Stimulated activated CD8-positive, alpha-beta memory T cell treated with anti-CD3 and anti-CD28 coated beads, Interleukin-12 subunit alpha, Interleukin-12 subunit beta, amount 100 ng/mL, for 4 hours (primary cell): ENCODE results near the gene SMIM32.

ENCODE experiments used
- DNase-seq: peaks from one replicate; pipeline ENCODE4 v3.0.0-alpha.2; 2020; ENCODE audit warnings: low read depth

The SMIM32 gene

DNA sequence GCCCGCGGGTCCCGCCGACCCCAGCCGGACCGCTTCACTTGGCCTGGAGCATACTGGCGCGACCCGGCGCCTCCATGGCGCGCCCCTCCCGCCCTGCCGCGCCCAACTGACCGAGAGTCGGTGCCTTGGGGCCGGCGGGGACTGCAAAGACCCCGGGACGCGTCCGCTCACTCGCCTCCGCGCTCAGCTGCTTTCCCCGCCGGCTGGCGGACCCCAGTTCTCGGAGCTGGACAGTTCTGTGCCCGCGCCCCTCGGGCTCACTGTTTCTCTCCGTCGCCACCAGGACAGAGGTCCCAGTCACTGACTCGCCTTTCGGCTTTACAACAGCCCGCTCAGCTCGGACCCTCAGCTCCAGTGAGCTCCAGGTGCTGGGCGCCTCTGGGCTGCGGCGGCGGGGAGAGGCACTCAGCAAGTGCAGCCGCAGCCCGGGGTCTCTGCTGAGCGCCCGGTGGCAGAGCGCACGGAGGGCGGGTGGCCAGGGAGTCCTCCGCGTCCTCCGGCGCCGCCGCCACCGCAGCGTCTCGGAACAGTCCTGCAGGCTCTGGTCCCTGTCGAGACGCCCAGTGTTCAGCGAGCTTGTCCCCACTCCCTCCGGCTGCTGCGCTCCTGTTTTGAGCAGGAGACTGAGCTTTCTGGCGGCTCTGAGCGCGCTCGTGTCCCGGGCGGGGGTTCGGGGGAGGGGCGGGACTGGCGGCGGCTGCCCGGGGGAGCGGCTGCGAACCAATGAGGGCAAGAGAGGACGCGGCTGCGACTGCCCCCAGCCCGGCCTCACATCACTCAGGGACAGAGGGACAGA is at the start of gene SMIM32:
SMIM32 (minus strand) TSS at position 637 of the 796 bp plus-strand sequence. CDS start 638 bp downstream, outside the sequence.
- DNase-seq = no peak

DNA sequence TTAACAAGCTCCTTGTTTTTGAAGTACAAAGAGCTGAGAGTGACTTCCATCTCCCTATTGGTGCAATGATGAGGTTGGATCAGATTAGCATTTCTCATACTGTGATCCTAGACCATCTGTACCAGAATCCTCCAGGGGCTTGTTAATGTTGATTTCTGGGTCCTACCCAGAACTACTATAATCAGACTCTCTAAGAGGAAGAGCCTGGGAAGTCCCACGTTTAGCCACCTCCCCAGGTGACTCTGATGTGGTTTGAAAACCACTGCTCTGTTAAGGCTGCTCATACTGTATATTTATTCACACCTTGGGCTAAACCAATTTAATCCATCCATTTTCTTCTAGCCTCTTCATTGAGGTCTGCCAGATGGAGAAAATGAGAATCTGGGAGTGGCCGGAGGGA is 49.6 kb upstream of the SMIM32 start:
- no peak for DNase-seq

DNA sequence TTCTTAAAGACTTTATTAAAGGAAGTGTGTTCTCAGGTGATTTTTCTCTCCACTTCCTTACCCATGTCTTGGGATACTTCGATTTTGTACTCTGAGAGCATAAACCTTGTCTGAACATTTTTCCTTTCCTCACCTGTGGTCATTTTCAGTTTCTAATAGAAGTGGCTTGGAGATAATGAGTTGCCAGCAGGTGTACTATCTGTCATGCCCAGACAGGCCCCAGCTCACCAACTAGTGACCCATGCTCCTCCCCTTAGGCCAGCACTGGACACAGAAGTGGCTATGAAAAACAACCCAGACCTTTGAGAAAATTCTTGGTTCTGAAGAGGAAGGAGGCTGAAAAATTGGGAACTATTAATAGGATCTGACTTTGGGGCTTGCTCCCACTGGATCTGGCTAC is 49.2 kb upstream of the SMIM32 start:
- DNase-seq = no peak

- DNase-seq = no peak
Measured at GRCh38 chr5:136240894-136241293, 47.9 kb upstream of the SMIM32 start.

GRCh38 chr5:136236479-136237083 is 43.6 kb upstream of the SMIM32 start:
- DNase-seq = no peak

DNA sequence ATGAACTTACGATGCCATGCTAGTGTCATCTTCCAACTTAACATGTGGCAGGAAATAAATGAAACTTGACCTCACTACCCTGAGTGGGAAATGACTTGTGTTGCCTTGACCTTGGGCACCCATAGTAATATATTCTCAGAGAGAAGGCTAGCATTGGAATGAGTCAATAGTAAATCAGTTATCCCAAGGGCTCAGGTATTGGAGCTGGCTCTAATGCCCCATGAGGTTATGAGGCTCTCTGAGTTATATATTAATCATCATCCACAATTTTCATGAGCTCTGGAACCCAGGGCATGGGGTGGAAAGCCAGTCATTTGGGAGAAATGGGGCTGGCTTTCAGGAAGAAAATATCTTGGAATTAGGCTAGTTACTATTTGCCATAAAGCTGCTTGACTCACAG is 42.4 kb upstream of the SMIM32 start:
- no peak for DNase-seq

GRCh38 chr5:136232316-136232715 is 39.4 kb upstream of the SMIM32 start:
- no peak for DNase-seq

DNA sequence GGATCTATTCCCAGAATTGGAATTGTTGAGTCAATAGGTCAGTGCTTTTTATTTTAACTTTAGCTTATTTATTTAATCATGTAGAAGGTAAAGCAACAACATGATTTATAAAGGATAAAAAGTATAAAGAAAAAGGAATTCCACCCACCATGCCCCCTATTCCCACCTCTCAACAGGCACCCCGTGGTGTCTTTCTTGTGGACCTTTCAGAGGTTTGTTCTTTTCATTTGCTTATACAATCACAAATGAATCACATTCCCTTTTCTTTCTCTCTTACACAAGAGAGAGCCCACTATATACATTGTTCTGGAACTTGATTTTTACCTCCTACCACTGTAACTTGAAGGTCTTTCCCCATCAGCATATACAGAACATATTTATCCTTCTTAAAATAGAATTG is 37.2 kb upstream of the SMIM32 start:
- no peak for DNase-seq

DNA sequence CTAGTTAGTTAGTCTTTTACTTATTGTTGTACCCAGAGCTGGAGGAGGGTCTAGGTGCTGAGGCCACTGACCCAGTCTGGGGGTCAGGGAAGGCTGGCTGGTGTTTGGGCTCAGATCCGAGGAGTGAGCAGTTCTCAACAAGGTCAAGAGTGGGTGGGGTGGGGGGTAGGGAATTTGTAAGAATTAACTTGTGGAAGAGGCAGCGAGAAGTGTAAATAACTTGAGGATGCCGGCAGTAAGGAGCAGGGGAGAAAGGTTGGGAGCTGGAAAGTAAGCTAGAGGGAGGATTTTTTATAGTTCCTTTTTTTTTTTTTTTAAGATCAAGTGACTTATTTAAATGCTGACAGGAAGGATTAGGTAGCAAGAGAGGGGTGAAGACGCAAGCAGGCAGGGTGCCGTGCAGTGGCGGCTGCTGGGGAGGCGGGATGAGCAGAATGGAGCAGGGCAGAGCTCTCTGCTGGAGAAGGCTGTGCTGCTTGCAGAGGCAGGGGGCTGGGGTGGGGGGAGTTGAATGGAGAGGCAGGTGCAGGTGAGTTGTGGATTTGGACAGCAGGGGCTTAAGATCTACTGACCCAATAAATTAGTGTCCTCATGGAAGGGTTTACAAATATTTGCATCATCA is 35.3 kb upstream of the SMIM32 start:
- no peak for DNase-seq

GRCh38 chr5:136226401-136226800 is 33.4 kb upstream of the SMIM32 start:
- DNase-seq = no peak

DNA sequence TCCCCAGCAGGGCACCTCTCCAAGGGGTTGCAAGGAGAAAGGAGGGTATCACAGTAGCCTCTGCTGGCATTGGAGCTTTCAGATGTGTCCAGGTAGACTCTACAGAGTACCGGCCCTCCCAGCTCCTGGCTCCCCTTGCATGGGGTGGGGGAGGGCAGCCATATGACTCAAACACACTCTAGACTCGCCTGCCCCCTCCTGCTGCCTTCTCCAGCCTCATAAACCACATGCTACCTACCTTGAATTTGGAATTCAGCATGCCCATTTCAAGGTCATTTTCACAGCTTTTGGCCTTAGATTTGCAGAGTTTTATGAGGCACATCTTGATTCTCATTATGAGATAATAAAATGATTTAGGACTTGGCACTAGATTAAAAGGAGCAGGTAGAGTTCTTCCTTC is 32.8 kb upstream of the SMIM32 start:
- DNase-seq = no peak

GRCh38 chr5:136222580-136223235 is 29.7 kb upstream of the SMIM32 start:
- DNase-seq = no peak

DNA sequence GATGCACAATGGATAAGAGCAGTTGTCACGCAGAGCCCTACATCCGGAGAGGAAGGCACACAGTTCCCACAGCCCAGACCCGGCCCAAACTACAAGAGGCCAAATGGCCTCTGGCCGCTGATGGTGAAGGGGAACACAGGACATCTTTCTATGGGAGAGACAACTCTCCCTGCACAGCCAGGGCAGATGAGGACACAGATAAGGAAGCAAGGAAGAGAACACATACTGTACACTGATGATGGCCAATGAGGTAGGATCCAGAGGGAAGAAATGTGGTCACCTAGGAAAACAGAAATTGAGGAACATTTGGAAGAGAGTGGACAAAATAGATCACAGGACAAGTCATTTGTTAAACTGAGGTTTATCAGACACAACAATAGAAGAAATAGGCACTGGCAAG is 28.4 kb upstream of the SMIM32 start:
- DNase-seq = no peak

- DNase-seq = no peak
Measured at GRCh38 chr5:136216230-136216629, 23.3 kb upstream of the SMIM32 start.

DNA sequence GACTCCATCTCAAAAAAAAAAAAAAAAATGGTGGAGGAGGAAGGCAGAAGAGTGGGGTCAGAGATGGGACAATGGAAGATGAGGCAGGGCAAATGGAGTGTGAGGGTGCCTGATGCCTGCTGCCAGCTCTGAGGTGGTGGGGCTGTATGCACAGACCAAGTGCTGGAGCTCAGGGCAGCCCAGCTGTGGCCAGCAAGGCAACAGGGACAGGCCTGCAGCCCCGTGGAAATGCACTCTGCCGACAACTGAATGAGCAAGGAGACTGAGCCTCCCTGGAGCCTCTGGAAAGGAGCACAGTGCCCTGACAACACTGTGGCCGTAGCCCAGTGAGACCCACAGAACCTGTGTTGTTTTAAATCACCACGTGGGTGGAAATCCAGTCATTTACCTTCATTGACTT is 22.9 kb upstream of the SMIM32 start:
- DNase-seq = no peak

GRCh38 chr5:136213919-136214493 is 21.0 kb upstream of the SMIM32 start:
- no peak for DNase-seq

DNA sequence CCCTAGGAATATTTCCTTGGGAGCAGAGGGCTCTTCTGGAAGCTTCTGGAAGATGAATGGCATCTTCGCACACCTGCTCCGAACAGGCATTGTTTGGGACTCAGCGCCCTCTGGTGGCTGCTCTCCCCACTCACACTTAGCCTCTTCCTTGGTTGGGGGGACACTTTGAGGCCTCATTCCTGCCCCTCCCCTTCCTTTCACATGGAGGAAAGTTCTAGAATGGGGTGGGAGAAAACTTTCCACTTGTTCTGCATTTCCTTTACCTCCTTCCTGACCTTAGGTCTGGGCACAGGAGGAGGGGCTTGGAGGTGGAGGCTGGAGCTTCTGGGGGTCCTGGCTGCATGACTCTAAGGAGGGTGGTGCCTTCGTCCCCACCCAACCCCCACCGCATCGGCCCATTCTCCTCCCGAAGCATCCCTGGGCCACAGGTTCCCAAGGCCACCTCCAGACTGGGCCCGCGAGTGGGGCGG is 19.3 kb upstream of the SMIM32 start:
- DNase-seq = peak; percentile 6

DNA sequence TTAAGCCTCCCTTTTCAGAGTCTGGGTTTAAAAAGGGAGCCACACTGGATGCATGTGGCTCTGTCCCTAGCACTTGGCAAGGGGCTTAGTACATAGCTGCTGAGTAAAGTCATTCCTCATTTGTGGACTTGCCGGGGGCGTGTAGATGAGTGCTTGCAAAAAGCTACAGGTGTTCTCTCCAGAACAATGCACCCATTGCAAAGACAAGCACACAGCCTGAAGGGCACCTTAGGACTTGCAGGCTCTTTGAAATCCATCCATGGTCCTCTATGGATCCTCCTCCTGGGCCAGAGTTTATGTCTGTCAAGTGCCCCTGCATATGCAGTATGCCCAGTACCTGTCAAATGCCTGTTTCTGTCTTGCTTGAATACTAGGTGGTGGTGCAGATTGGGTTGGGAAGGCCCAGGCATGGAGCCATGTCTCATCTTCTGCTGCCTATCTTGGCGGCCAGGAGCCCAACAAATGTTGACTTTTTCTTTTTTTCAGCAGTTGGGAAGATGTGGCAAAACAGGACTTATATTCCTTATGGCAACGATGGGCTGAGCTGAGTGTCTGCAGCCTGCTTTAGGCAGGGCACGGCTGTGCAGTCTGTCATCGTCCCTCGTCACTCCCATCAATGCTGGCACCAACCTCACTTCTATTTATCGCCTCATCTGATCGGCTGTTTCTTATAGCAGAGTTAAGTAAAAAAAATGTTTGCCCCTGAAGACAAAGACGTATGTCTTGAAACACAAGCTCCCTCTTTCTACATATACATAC is 18.5 kb upstream of the SMIM32 start:
- no peak for DNase-seq

DNA sequence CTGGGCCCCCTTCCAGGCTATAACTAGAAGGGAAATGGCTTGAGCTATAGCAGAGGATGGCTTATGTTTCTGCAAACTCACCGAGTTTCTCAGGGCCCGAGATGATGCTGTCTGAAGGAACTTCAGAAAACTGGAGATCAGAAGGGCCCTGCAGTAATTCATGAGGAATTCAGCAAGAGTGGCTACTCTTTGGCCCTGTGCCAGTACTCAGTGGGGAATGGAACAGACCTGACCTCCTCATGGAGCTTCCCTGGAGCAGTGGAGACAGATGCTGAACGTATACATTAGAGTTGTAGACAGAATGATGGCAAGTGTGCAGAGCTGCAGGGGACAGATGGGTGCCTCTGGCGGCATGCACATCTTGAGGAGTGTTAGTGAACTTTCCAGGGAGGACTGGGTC is 17.3 kb upstream of the SMIM32 start:
- no peak for DNase-seq

GRCh38 chr5:136209346-136209910 is 16.5 kb upstream of the SMIM32 start:
- DNase-seq = no peak

DNA sequence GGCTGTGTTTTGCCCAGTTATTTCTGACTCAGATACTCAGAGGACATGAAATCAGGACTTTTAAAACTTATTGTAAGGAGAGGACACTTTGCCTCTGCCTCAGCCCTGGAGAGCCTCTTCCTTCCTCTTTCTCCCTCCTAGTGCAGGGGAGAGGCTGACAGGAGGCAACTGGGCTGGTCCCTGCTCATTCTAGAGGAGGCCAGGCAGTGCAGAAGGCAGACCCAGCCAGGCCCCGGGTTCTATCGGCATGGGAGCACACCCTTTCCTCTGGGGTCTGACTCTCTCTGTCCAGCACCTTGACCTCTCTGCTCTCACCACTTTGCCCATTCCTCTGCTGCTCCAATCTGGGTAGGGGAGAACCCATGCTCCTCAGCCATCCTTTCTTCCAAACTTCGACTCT is 16.0 kb upstream of the SMIM32 start:
- no peak for DNase-seq
